ENCODE data around the gene BPIFB2.

The BPIFB2 gene

DNA sequence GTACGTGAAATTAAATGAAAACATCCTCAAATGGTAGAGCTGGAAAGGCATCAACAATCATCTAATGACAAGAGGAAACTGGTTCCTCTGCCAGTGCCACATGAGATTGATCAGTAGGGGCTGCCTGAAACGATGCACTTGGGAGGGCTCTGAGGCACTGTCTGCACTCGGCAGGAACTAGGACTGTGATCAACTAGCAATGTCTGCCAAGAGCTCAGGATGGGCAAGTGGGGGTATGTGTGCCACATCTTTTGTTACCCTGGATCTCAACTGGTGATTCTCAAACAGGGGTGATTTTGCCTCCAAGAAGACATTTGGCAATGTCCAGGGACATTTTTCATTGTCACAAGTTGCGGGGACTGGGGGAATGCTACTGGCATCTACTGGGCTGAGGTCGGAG, 25.9 kb downstream of the BPIFB2 start:
- DNase-seq (ENCODE audit: low read depth, low spot score), result no peak
- H3K4me3 ChIP-seq (ENCODE audit: low read depth, low read length), result no peak overlapping the region
- POLR2A ChIA-PET, result no interaction called here
- CTCF ChIA-PET, result no interaction called here
- TF ChIP-seq, protein P1, sequence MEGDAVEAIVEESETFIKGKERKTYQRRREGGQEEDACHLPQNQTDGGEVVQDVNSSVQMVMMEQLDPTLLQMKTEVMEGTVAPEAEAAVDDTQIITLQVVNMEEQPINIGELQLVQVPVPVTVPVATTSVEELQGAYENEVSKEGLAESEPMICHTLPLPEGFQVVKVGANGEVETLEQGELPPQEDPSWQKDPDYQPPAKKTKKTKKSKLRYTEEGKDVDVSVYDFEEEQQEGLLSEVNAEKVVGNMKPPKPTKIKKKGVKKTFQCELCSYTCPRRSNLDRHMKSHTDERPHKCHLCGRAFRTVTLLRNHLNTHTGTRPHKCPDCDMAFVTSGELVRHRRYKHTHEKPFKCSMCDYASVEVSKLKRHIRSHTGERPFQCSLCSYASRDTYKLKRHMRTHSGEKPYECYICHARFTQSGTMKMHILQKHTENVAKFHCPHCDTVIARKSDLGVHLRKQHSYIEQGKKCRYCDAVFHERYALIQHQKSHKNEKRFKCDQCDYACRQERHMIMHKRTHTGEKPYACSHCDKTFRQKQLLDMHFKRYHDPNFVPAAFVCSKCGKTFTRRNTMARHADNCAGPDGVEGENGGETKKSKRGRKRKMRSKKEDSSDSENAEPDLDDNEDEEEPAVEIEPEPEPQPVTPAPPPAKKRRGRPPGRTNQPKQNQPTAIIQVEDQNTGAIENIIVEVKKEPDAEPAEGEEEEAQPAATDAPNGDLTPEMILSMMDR (IDR thresholded peaks at IDR 0.05; ENCODE audit: insufficient read depth, low read length, missing control alignments), result no peak

DNA sequence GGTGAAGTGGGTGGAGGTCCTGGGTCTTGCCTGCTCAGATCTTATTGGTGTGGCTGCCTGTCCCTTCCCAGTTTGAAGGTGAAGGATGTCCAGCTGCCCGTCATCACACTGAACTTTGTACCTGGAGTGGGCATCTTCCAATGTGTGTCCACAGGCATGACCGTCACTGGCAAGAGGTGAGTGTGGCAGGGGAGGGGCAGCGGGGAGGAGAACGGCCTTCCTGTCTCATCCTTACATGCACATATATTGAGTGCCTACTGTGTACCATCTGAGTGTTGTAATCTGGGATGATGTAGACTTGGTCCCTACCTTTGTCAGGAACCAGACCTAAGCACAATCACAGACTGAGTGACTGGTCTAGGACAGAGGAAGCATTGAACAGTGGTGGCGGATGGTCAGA, 26.6 kb downstream of the BPIFB2 start:
- ChIA-PET CTCF (no interaction called here), POLR2A (no interaction called here)
- TF ChIP-seq, protein P1 (IDR thresholded peaks at IDR 0.05; ENCODE audit: insufficient read depth, low read length, missing control alignments), result no peak
- H3K4me3 ChIP-seq (ENCODE audit: low read depth, low read length), result no peak overlapping the region
- no peak for DNase-seq (ENCODE audit: low read depth, low spot score)

DNA sequence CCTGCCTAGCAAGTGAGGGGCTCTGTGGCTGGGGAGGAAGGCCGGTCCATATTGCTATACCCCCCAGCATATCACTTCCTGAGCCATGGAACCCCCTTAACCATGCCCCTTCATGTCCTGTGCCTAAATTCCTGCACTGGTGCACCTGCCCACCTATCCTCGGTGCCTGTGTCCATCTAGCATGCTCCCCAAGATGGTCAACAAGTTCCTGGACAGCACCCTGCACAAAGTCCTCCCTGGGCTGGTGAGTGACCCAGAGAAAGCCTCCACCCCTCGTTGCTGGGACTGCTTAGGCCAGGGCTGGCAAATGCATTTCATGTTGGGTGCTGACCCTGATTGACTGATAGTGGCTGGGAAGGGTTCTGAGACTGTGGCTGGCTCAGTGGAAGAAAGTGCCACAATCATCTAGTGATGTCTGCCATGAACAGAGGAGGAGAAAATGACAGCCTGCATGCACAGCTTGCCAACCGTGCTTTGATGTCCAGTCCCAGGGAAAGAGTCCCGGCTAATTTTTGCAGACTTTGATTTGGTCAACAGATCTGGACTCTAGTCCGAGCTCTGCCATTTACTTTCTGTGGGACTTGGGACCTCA, 27.5 kb downstream of the BPIFB2 start:
- ChIA-PET CTCF (no interaction called here), POLR2A (no interaction called here)

DNA sequence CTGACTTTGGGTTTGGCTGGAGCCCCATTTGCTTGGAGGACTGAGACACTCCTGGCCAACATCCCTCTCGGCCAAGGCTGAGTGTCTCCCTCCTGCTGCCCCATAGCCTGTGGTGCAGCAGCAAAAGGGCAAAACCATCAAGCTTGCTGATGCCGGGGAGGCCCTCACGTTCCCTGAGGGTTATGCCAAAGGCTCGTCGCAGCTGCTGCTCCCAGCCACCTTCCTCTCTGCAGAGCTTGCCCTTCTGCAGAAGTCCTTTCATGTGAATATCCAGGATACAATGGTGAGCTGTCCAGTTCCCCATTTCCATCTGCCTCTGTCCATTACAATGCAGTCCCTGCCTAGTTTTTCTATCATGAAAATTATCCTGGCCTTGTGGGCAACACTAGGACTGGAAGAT, 30.0 kb downstream of the BPIFB2 start:
- TF ChIP-seq, protein P1 (IDR thresholded peaks at IDR 0.05; ENCODE audit: insufficient read depth, low read length, missing control alignments), result no peak
- POLR2A ChIA-PET, result no interaction called here
- DNase-seq (ENCODE audit: low read depth, low spot score), result no peak
- H3K4me3 ChIP-seq (ENCODE audit: low read depth, low read length), result no peak overlapping the region
- CTCF ChIA-PET, result no interaction called here

More for the DNA sequence above, 27.5 kb downstream of the BPIFB2 start:
- TF ChIP-seq, protein P1 (IDR thresholded peaks at IDR 0.05; ENCODE audit: insufficient read depth, low read length, missing control alignments), result no peak
- no peak for DNase-seq (ENCODE audit: low read depth, low spot score)
- H3K4me3 ChIP-seq (ENCODE audit: low read depth, low read length), result no peak overlapping the region

DNA sequence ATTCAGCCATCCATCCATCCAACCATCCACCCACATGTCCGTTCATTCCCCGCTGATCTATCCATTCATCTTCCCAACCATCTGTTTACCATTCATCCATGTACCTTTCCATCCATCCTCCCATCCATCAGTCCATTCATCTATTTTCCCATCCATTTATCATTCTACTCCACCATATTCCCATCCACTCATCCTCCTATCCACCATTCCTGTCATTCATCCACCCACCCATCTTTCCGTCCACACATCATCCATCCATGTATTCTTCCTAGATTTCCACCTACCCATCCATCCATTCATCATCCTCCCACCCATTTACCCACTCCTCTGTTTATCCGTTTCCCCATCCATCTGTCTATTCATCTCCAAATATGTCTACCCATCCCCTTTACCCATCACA, 30.7 kb downstream of the BPIFB2 start:
- TF ChIP-seq, protein P1 (IDR thresholded peaks at IDR 0.05; ENCODE audit: insufficient read depth, low read length, missing control alignments), result no peak
- ChIA-PET POLR2A (no interaction called here), CTCF (no interaction called here)
- no peak for DNase-seq (ENCODE audit: low read depth, low spot score)
- no peak overlapping the region for H3K4me3 ChIP-seq (ENCODE audit: low read depth, low read length)

DNA sequence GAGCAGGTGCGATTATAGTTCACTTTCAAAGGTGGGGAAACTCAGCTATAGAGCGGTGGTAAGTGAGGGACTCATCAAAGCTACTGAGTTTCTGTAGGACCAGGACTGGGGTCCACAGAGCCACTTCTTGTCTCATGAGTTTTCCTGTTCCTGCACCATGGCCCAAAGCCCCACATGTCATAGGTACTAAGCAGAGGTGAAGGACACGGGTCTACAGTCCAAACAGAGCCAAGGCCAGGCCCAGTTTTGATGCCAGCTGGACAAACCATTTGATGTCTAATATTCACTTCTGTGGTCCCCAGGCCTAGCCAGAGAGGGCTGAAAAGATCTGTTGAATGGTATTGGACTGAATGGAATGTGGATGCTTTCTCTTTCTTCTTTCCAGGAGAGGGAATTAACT, 34.9 kb downstream of the BPIFB2 start:
- DNase-seq (ENCODE audit: low read depth, low spot score), result no peak
- TF ChIP-seq, protein P1 (IDR thresholded peaks at IDR 0.05; ENCODE audit: insufficient read depth, low read length, missing control alignments), result no peak
- CTCF ChIA-PET, result no interaction called here
- H3K4me3 ChIP-seq (ENCODE audit: low read depth, low read length), result no peak overlapping the region
- POLR2A ChIA-PET, result no interaction called here

All from AG04449 (cell line).